ENCODE data around the gene MYBPHL. TPM values are rescaled to one million over a fixed set of nuclear protein-coding genes. Genes with fewer than 3 reads are reported as not detected.

MYBPHL gene
- total and polyA plus RNA-seq, 2 of the 13 experiments (the other 11 are each of a cell fraction or from before 2014, with no cell fraction given): 3.7 to 3.8 TPM

- peak; percentile 37; the same call in 1 of the 2 replicates for TF ChIP-seq ZGPAT (CRISPR knock-in tag; IDR thresholded peaks at IDR 0.05)
- no peak for TF ChIP-seq ZFP37 (CRISPR knock-in tag; IDR thresholded peaks at IDR 0.05; ENCODE audit: borderline replicate concordance)
- TF ChIP-seq ZNF496 (CRISPR knock-in tag; IDR thresholded peaks at IDR 0.05; ENCODE audit: insufficient replicate concordance): no peak
- TF ChIP-seq ZNF562 (CRISPR knock-in tag; IDR thresholded peaks at IDR 0.05; ENCODE audit: borderline replicate concordance): no peak
- TF ChIP-seq NFKB2 (CRISPR knock-in tag; IDR thresholded peaks at IDR 0.05; ENCODE audit: borderline replicate concordance): peak; percentile 48; the same call in 1 of the 2 replicates
- TF ChIP-seq, protein P1, sequence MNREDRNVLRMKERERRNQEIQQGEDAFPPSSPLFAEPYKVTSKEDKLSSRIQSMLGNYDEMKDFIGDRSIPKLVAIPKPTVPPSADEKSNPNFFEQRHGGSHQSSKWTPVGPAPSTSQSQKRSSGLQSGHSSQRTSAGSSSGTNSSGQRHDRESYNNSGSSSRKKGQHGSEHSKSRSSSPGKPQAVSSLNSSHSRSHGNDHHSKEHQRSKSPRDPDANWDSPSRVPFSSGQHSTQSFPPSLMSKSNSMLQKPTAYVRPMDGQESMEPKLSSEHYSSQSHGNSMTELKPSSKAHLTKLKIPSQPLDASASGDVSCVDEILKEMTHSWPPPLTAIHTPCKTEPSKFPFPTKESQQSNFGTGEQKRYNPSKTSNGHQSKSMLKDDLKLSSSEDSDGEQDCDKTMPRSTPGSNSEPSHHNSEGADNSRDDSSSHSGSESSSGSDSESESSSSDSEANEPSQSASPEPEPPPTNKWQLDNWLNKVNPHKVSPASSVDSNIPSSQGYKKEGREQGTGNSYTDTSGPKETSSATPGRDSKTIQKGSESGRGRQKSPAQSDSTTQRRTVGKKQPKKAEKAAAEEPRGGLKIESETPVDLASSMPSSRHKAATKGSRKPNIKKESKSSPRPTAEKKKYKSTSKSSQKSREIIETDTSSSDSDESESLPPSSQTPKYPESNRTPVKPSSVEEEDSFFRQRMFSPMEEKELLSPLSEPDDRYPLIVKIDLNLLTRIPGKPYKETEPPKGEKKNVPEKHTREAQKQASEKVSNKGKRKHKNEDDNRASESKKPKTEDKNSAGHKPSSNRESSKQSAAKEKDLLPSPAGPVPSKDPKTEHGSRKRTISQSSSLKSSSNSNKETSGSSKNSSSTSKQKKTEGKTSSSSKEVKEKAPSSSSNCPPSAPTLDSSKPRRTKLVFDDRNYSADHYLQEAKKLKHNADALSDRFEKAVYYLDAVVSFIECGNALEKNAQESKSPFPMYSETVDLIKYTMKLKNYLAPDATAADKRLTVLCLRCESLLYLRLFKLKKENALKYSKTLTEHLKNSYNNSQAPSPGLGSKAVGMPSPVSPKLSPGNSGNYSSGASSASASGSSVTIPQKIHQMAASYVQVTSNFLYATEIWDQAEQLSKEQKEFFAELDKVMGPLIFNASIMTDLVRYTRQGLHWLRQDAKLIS (CRISPR knock-in tag; IDR thresholded peaks at IDR 0.05): no peak
- TF ChIP-seq THAP11 (CRISPR knock-in tag; IDR thresholded peaks at IDR 0.05): 0 out of 2 replicates have a peak, but pooled peaks have one; percentile 23
- 0 out of 2 replicates have a peak, but pooled peaks have one; percentile 28 for TF ChIP-seq POLR2G (IDR thresholded peaks at IDR 0.05; ENCODE audit: low read depth, low read length)
- TF ChIP-seq, protein P2, sequence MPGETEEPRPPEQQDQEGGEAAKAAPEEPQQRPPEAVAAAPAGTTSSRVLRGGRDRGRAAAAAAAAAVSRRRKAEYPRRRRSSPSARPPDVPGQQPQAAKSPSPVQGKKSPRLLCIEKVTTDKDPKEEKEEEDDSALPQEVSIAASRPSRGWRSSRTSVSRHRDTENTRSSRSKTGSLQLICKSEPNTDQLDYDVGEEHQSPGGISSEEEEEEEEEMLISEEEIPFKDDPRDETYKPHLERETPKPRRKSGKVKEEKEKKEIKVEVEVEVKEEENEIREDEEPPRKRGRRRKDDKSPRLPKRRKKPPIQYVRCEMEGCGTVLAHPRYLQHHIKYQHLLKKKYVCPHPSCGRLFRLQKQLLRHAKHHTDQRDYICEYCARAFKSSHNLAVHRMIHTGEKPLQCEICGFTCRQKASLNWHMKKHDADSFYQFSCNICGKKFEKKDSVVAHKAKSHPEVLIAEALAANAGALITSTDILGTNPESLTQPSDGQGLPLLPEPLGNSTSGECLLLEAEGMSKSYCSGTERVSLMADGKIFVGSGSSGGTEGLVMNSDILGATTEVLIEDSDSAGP (CRISPR knock-in tag; IDR thresholded peaks at IDR 0.05; ENCODE audit: borderline replicate concordance): peak; percentile 78
- TF ChIP-seq, protein P3, sequence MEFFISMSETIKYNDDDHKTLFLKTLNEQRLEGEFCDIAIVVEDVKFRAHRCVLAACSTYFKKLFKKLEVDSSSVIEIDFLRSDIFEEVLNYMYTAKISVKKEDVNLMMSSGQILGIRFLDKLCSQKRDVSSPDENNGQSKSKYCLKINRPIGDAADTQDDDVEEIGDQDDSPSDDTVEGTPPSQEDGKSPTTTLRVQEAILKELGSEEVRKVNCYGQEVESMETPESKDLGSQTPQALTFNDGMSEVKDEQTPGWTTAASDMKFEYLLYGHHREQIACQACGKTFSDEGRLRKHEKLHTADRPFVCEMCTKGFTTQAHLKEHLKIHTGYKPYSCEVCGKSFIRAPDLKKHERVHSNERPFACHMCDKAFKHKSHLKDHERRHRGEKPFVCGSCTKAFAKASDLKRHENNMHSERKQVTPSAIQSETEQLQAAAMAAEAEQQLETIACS (CRISPR knock-in tag; IDR thresholded peaks at IDR 0.05): peak; percentile 76
- TF ChIP-seq, protein P4, sequence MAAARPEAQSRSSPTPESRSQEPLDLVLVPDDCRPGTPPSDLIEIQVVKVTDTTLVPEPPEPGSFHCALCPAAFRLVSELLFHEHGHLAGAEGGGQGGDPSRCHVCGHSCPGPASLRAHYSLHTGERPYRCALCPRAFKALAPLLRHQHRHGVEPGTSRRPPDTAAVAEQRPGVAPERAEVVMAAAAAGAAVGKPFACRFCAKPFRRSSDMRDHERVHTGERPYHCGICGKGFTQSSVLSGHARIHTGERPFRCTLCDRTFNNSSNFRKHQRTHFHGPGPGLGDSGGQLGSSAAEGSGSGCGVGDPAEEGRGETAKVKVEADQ (CRISPR knock-in tag; IDR thresholded peaks at IDR 0.05; ENCODE audit: borderline replicate concordance): no peak
- peak; percentile 51; the same call in 1 of the 2 replicates for TF ChIP-seq SAP130 (CRISPR knock-in tag; IDR thresholded peaks at IDR 0.05; ENCODE audit: low read depth)
- no peak for TF ChIP-seq ZBTB42 (CRISPR knock-in tag; IDR thresholded peaks at IDR 0.05)
- TF ChIP-seq HDAC1 (CRISPR knock-in tag; IDR thresholded peaks at IDR 0.05): peak; percentile 53; the same call in 1 of the 2 replicates
- TF ChIP-seq RORA (CRISPR knock-in tag; IDR thresholded peaks at IDR 0.05): no peak
- peak; percentile 42 for TF ChIP-seq SRSF1 (optimal IDR thresholded peaks at IDR 0.05; ENCODE audit: low read depth, low read length)
Measured at GRCh38 chr1:109248797-109249629, 57.8 kb downstream of the MYBPHL start, which contains the start of gene CELSR2 (continued).
